HepG2 (cell line): ENCODE data around the gene PERP. TPM values are rescaled to one million over a fixed set of nuclear protein-coding genes. Genes with fewer than 3 reads are reported as not detected.

Experiments used
- ATF4 ChIP-seq, 2 experiments: fragments of 450-650 bp in 1 of 2; sonication (generic) in 1 of 2; formaldehyde crosslinking; IDR thresholded peaks; 2 replicates each; pipeline versions ENCODE4 v1.5.0 to v1.8.0; 2020 to 2022; ENCODE audit warnings: mild to moderate bottlenecking in 1 of 2, missing genetic modification reagents in 1 of 2
- BCL6 ChIP-seq: IDR thresholded peaks from 2 replicates; pipeline ENCODE4 v1.6.1; 2016; ENCODE audit warnings: missing genetic modification reagents, missing compliant biosample characterization
- CAMTA2 ChIP-seq: sonication (generic); formaldehyde crosslinking; IDR thresholded peaks from 2 replicates; pipeline ENCODE4 v1.4.0; 2020; ENCODE audit warnings: mild to moderate bottlenecking, missing genetic modification reagents, borderline replicate concordance
- DNMT3B ChIP-seq: conservative IDR thresholded peaks from 2 replicates; pipeline ENCODE4 v1.6.1; 2016; ENCODE audit warnings: missing biosample characterization, control low read depth
- HDAC1 ChIP-seq: sonication (generic); formaldehyde crosslinking; IDR thresholded peaks from 2 replicates; pipeline ENCODE4 v1.5.1; 2020; ENCODE audit warnings: mild to moderate bottlenecking, missing genetic modification reagents
- REXO4 ChIP-seq: sonication (generic); formaldehyde crosslinking; IDR thresholded peaks from 2 replicates; pipeline ENCODE4 v1.8.0; 2022; ENCODE audit warnings: missing genetic modification reagents, mild to moderate bottlenecking, borderline replicate concordance
- SIN3B ChIP-seq: fragments of 150-350 bp; IDR thresholded peaks from 2 replicates; pipeline ENCODE4 v1.6.1; 2014; ENCODE audit warnings: low read length
- SOX13 ChIP-seq, 3 experiments: fragments of 450-650 bp in 1 of 3; sonication (generic) in 1 of 3; formaldehyde crosslinking in 1 of 3; IDR thresholded peaks in 2 of 3; conservative IDR thresholded peaks in 1 of 3; 2 replicates each; pipeline versions ENCODE4 v1.5.0 to v1.6.1; 2016 to 2020; ENCODE audit warnings: antibody characterized with exemption in 1 of 3, mild to moderate bottlenecking in 1 of 3, missing compliant biosample characterization in 1 of 3, missing genetic modification reagents in 1 of 3, moderate library complexity in 1 of 3
- SP5 ChIP-seq: IDR thresholded peaks from 2 replicates; pipeline ENCODE4 v1.6.1; 2016; ENCODE audit warnings: low read depth, borderline replicate concordance
- ZBTB8A ChIP-seq: sonication (generic); formaldehyde crosslinking; IDR thresholded peaks from 2 replicates; pipeline ENCODE4 v1.4.0; 2020; ENCODE audit warnings: mild to moderate bottlenecking, low read depth, missing genetic modification reagents, borderline replicate concordance
- ZFP62 ChIP-seq: sonication (generic); formaldehyde crosslinking; IDR thresholded peaks from 2 replicates; pipeline ENCODE4 v1.4.0; 2020; ENCODE audit warnings: missing genetic modification reagents
- ZNF205 ChIP-seq: IDR thresholded peaks from 2 replicates; pipeline ENCODE4 v1.6.1; 2018; ENCODE audit warnings: missing biosample characterization, missing genetic modification reagents
- ZNF296 ChIP-seq: sonication (generic); formaldehyde crosslinking; conservative IDR thresholded peaks from 2 replicates; pipeline ENCODE4 v1.5.0; 2020; ENCODE audit warnings: mild to moderate bottlenecking, missing genetic modification reagents
- ZNF441 ChIP-seq: sonication (generic); formaldehyde crosslinking; IDR thresholded peaks from 2 replicates; pipeline ENCODE4 v1.7.0; 2021; ENCODE audit warnings: missing genetic modification reagents, borderline replicate concordance
- ZNF614 ChIP-seq: IDR thresholded peaks from 2 replicates; pipeline ENCODE4 v1.6.1; 2018; ENCODE audit warnings: missing biosample characterization, missing genetic modification reagents, inconsistent platforms, borderline replicate concordance
- ZNF761 ChIP-seq: sonication (generic); formaldehyde crosslinking; conservative IDR thresholded peaks from 2 replicates; pipeline ENCODE4 v1.4.0; 2020; ENCODE audit warnings: mild to moderate bottlenecking, missing genetic modification reagents
- ZNF777 ChIP-seq: sonication (generic); formaldehyde crosslinking; IDR thresholded peaks from 2 replicates; pipeline ENCODE4 v1.4.0; 2020; ENCODE audit warnings: missing genetic modification reagents
- polyA plus RNA-seq, 8 experiments: library from polyadenylated mRNA; depleted of rRNA in 3 of 8; stranded (reverse) in 7 of 8; unstranded in 1 of 8; fragments of >200 nt; fragmentation: Illumina TruSeq in 4 of 8; extraction: Trizol in 4 of 8; gene quantifications; 2 replicates each; pipeline versions ENCODE4 v1.2.1 to v1.2.3, GENCODE V29; 2011 to 2016; ENCODE audit warnings: low read depth in 4 of 8, missing spikeins in 1 of 8, mixed read lengths in 1 of 8; ENCODE audit not compliant: insufficient read depth in 1 of 8
- total RNA-seq, 5 experiments: library from RNA; depleted of rRNA; stranded (reverse); fragments of >200 nt; fragmentation: Illumina TruSeq; extraction: Trizol; gene quantifications; 2 replicates each; pipeline ENCODE4 v1.2.3, GENCODE V29; 2016; ENCODE audit warnings: low read depth in 1 of 5
- TF ChIP-seq, protein P1 (sequence below): sonication (generic); formaldehyde crosslinking; IDR thresholded peaks from 2 replicates; pipeline ENCODE4 v1.8.0; 2022; ENCODE audit warnings: low read depth, missing genetic modification reagents
- TF ChIP-seq, protein P2 (sequence below): sonication (generic); formaldehyde crosslinking; IDR thresholded peaks from 2 replicates; pipeline ENCODE4 v1.8.1; 2023; ENCODE audit warnings: mild to moderate bottlenecking, missing genetic modification reagents, borderline replicate concordance
- TF ChIP-seq, protein P3 (sequence below): sonication (generic); formaldehyde crosslinking; IDR thresholded peaks from 2 replicates; pipeline ENCODE4 v1.4.0; 2020; ENCODE audit warnings: missing genetic modification reagents
- TF ChIP-seq, protein P4 (sequence below): sonication (generic); formaldehyde crosslinking; IDR thresholded peaks from 2 replicates; pipeline ENCODE4 v1.5.0; 2020; ENCODE audit warnings: mild to moderate bottlenecking, missing genetic modification reagents

The PERP gene
- total and polyA plus RNA-seq, 2 of the 13 experiments (the other 11 are each of a cell fraction or from before 2014, with no cell fraction given) = 26.0 to 53.0 TPM

- TF ChIP-seq SIN3B (no peak), SP5 (no peak), ZBTB8A (CRISPR knock-in tag) (no peak), DNMT3B (CRISPR knock-in tag) (no peak), SOX13 (IDR thresholded peaks at IDR 0.05) (no peak), SOX13 (CRISPR knock-in tag; conservative IDR thresholded peaks at IDR 0.05 in 1 of 2, IDR thresholded peaks at IDR 0.05 in 1 of 2) (peak in 1 of 2 experiments; percentile 69; a peak in 2 of 4 replicates), ZNF441 (no peak), BCL6 (no peak), HDAC1 (CRISPR knock-in tag) (0 out of 2 replicates have a peak, but pooled peaks have one; percentile 1), CAMTA2 (CRISPR knock-in tag) (no peak), ZNF205 (0 out of 2 replicates have a peak, but pooled peaks have one; percentile 26), ATF4 (CRISPR knock-in tag; IDR thresholded peaks at IDR 0.05) (no peak), ZNF777 (CRISPR knock-in tag) (no peak), ZNF296 (CRISPR knock-in tag) (no peak), ZFP62 (CRISPR knock-in tag) (no peak), REXO4 (no peak), ZNF761 (no peak), ZNF614 (no peak)
- TF ChIP-seq, protein P1, sequence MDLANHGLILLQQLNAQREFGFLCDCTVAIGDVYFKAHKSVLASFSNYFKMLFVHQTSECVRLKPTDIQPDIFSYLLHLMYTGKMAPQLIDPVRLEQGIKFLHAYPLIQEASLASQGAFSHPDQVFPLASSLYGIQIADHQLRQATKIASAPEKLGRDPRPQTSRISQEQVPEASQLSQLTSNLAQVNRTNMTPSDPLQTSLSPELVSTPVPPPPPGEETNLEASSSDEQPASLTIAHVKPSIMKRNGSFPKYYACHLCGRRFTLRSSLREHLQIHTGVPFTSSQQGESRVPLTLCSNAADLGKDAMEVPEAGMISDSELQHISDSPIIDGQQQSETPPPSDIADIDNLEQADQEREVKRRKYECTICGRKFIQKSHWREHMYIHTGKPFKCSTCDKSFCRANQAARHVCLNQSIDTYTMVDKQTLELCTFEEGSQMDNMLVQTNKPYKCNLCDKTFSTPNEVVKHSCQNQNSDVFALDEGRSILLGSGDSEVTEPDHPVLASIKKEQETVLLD (CRISPR knock-in tag) = no peak
- TF ChIP-seq, protein P2, sequence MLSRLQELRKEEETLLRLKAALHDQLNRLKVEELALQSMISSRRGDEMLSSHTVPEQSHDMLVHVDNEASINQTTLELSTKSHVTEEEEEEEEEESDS (CRISPR knock-in tag) = no peak
- TF ChIP-seq, protein P3, sequence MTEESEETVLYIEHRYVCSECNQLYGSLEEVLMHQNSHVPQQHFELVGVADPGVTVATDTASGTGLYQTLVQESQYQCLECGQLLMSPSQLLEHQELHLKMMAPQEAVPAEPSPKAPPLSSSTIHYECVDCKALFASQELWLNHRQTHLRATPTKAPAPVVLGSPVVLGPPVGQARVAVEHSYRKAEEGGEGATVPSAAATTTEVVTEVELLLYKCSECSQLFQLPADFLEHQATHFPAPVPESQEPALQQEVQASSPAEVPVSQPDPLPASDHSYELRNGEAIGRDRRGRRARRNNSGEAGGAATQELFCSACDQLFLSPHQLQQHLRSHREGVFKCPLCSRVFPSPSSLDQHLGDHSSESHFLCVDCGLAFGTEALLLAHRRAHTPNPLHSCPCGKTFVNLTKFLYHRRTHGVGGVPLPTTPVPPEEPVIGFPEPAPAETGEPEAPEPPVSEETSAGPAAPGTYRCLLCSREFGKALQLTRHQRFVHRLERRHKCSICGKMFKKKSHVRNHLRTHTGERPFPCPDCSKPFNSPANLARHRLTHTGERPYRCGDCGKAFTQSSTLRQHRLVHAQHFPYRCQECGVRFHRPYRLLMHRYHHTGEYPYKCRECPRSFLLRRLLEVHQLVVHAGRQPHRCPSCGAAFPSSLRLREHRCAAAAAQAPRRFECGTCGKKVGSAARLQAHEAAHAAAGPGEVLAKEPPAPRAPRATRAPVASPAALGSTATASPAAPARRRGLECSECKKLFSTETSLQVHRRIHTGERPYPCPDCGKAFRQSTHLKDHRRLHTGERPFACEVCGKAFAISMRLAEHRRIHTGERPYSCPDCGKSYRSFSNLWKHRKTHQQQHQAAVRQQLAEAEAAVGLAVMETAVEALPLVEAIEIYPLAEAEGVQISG = no peak
- TF ChIP-seq, protein P4, sequence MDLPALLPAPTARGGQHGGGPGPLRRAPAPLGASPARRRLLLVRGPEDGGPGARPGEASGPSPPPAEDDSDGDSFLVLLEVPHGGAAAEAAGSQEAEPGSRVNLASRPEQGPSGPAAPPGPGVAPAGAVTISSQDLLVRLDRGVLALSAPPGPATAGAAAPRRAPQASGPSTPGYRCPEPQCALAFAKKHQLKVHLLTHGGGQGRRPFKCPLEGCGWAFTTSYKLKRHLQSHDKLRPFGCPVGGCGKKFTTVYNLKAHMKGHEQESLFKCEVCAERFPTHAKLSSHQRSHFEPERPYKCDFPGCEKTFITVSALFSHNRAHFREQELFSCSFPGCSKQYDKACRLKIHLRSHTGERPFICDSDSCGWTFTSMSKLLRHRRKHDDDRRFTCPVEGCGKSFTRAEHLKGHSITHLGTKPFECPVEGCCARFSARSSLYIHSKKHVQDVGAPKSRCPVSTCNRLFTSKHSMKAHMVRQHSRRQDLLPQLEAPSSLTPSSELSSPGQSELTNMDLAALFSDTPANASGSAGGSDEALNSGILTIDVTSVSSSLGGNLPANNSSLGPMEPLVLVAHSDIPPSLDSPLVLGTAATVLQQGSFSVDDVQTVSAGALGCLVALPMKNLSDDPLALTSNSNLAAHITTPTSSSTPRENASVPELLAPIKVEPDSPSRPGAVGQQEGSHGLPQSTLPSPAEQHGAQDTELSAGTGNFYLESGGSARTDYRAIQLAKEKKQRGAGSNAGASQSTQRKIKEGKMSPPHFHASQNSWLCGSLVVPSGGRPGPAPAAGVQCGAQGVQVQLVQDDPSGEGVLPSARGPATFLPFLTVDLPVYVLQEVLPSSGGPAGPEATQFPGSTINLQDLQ = no peak
Observed at GRCh38 chr6:138087593-138088325, 19.5 kb downstream of the PERP start (continued).
